Naive thymus-derived CD8-positive, alpha-beta T cell (primary cell): Measurements from ENCODE around the gene DCLK2. TPM values are rescaled to one million over a fixed set of nuclear protein-coding genes. Genes with fewer than 3 reads are reported as not detected.
"Not testable (repeated sequence)": the region's sequence is repeated elsewhere in the genome, so short reads cannot be mapped to it uniquely, and the experiment has no call there.

Experiments used
- ATAC-seq, 2 donors: fragments of 150-1000 bp; cut with Tn5 transposase in 1 of 2; sonication (Bioruptor Pico), chemical (Tn5 transposase) in 1 of 2; 1 replicate in 1 of 2; 2 replicates in 1 of 2; pipeline ENCODE4 v1.10.0; 2021; ENCODE audit warnings: mild to moderate bottlenecking in 2 of 2, moderate library complexity in 2 of 2
- POLR2A ChIA-PET: fragments of 350-600 bp; sonication (Branson Sonifier 250); formaldehyde crosslinking; loops from one replicate; lab custom pipeline; 2021; ENCODE audit warnings: antibody characterized with exemption; lab: Charles Lee
- DNase-seq, 10 donors: peaks; one replicate each; pipeline versions ENCODE4 v3.0.0 to v3.0.0-alpha.2; 2020 to 2022
- H3K27ac Mint-ChIP-seq, 10 donors: one replicate each; pipeline ENCODE4 v1.8.0; 2020 to 2022; ENCODE audit warnings: mild to moderate bottlenecking in 10 of 10, mixed read lengths in 10 of 10, moderate library complexity in 4 of 10, inconsistent platforms in 1 of 10
- H3K27me3 Mint-ChIP-seq, 5 donors: one replicate each; pipeline ENCODE4 v1.8.0; 2021 to 2022; ENCODE audit warnings: mixed read lengths in 5 of 5
- H3K36me3 Mint-ChIP-seq, 3 donors: one replicate each; pipeline ENCODE4 v1.8.0; 2020 to 2022; ENCODE audit warnings: mixed read lengths in 3 of 3, mild to moderate bottlenecking in 2 of 3, inconsistent platforms in 1 of 3
- H3K4me1 Mint-ChIP-seq, 4 donors: one replicate each; pipeline ENCODE4 v1.8.0; 2021 to 2022; ENCODE audit warnings: mixed read lengths in 4 of 4
- H3K4me3 Mint-ChIP-seq, 10 donors: one replicate each; pipeline ENCODE4 v1.8.0; 2020 to 2022; ENCODE audit warnings: mild to moderate bottlenecking in 10 of 10, mixed read lengths in 10 of 10, moderate library complexity in 6 of 10, inconsistent platforms in 1 of 10
- H3K9me3 Mint-ChIP-seq, 9 donors: one replicate each; pipeline ENCODE4 v1.8.0; 2020 to 2022; ENCODE audit warnings: mixed read lengths in 9 of 9, mild to moderate bottlenecking in 3 of 9, inconsistent platforms in 1 of 9, moderate library complexity in 1 of 9
- polyA plus RNA-seq, 3 donors: library from polyadenylated mRNA; unstranded; fragments of 300-500 nt; fragmentation: Illumina TruSeq; gene quantifications; one replicate each; pipeline ENCODE4 v1.2.3, GENCODE V29; 2021
- total RNA-seq, 8 experiments: library from RNA in 2 of 8; stranded (reverse) in 2 of 8; gene quantifications; one replicate each; pipeline ENCODE4 v1.2.3 and lab custom pipeline; 2021 to 2026

The DCLK2 gene
- total and polyA plus RNA-seq, 5 experiments from 2014 or later, result 0.20 TPM; not detected in 4

DNA sequence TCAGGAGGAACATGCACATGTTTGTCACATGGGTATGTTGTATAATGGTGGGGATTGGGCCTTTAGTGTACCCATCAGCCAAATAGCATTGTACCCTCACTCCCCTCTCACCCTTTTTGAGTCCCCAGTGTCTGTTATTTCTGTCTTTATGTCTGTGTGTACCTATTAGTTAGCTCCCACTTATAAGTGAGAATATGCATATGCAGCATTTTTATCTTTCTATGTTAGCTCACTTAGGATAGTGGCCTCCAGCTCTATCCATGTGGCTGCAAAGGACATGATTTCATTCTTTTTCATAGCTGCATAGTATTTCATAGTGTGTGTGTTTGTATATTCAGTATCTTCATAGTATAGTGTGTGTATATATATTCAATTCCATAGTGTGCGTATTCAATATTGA lies 64.6 kb downstream of the DCLK2 start:
- DNase-seq (no peak), ATAC-seq (no peak)
- Mint-ChIP-seq H3K27me3 (peaks cover 0 to 9% (median 2%) of the 10 kb centered on the region in 5 donors), H3K36me3 (no peaks in the 10 kb centered on the region), H3K27ac (no peak overlapping the region), H3K4me3 (no peak overlapping the region), H3K4me1 (no peaks in the 10 kb centered on the region), H3K9me3 (peaks cover 0 to 15% (median 0%) of the 10 kb centered on the region in 9 donors)
- POLR2A ChIA-PET, result no interaction called here

DNA sequence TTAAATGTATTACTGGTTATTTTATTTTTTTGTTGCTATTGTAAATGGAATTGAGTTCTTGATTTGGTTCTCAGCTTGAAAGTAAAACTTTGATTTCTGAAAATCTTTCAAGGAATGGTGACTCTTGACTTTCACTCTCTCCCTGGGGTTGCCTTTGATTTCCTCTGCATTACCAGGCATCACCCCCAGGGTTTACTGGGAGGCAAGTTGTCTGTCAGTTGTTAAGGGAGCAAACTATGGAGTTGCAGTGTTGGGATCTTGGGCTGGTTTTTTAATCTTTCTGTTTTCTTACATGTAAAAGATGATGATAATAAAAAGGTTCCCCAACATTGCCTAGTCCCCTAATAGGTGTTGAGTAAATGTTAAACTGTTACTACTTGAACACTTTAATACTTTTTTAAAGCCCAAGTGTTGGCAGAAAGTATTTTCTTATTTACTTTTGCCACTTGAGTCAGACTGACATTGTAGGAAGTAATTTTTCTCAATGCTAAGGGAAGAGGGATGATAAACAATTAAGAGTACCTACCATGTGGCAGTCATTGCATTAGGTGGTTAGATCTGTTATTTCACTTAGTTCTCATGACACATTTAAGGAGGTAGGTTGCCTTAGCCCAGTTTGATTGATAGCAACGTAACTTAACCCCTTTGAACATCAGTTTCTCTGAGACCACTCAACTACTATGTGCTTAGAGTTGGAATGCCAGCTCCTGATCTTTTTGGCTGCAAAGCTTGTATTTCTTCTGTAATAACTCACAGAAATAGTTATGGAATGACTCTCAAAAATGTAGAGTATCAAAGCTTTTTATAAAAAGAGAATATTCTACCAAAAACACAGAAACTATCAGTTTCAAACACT lies 67.1 kb downstream of the DCLK2 start:
- ATAC-seq (no peak), DNase-seq (no peak)
- Mint-ChIP-seq H3K4me1 (no peaks in the 10 kb centered on the region), H3K9me3 (peaks cover 0 to 15% (median 0%) of the 10 kb centered on the region in 9 donors), H3K27ac (no peak overlapping the region), H3K4me3 (no peak overlapping the region), H3K27me3 (peaks cover 0 to 9% (median 2%) of the 10 kb centered on the region in 5 donors), H3K36me3 (no peaks in the 10 kb centered on the region)
- POLR2A ChIA-PET, result no interaction called here

DNA sequence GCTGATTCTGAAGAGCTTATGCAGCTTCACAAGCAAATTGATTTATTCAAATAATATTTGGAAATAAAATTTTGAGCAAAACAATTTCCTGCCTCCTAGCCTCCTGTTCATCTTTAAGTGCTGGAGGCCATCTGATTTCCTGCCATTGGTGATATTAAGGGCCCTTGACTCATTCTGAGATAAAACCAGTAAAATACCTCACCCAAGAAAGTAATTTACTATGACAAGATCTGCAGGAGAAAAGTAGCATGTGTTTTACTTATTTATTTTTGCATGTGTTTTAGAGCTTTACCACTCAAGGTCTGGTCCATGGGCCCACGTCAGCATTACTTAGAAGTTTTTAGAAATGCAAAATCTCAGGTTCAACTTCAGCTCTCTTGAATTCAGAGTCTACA lies 67.7 kb downstream of the DCLK2 start:
- peaks cover 0 to 9% (median 2%) of the 10 kb centered on the region in 5 donors for H3K27me3 Mint-ChIP-seq
- no peaks in the 10 kb centered on the region for H3K36me3 Mint-ChIP-seq
- H3K9me3 Mint-ChIP-seq, result peaks cover 0 to 15% (median 0%) of the 10 kb centered on the region in 9 donors
- no peak overlapping the region for H3K4me3 Mint-ChIP-seq
- ATAC-seq (no peak), DNase-seq (no peak)
- no peaks in the 10 kb centered on the region for H3K4me1 Mint-ChIP-seq
- POLR2A ChIA-PET, result no interaction called here
- H3K27ac Mint-ChIP-seq, result no peak overlapping the region

DNA sequence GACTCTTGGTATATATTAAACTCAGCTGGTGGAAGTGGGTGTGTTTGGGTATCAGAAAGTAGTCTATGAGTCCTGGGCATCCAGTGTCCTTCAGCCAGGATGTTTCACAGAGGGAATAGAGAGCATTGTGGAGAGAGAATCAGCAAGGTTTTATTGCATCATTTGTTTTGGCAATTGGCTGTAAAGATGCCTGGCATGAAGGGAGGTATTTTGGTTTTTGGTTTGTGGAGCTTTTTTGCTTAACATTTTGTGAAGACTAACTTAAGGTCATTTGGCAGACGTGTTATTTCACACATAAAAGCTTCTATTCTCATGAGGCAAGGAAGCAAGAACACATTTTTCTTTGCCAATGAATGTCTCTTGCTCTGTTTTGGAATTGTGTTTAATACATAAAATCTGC lies 71.1 kb downstream of the DCLK2 start:
- POLR2A ChIA-PET, result no interaction called here
- ATAC-seq (no peak), DNase-seq (no peak)
- H3K4me3 Mint-ChIP-seq, result no peak overlapping the region
- H3K27ac Mint-ChIP-seq, result no peak overlapping the region
- H3K27me3 Mint-ChIP-seq, result peaks cover 0 to 9% (median 2%) of the 10 kb centered on the region in 5 donors
- H3K9me3 Mint-ChIP-seq, result peaks cover 0 to 5% (median 0%) of the 10 kb centered on the region in 9 donors
- H3K36me3 Mint-ChIP-seq, result no peaks in the 10 kb centered on the region
- H3K4me1 Mint-ChIP-seq, result no peaks in the 10 kb centered on the region

DNA sequence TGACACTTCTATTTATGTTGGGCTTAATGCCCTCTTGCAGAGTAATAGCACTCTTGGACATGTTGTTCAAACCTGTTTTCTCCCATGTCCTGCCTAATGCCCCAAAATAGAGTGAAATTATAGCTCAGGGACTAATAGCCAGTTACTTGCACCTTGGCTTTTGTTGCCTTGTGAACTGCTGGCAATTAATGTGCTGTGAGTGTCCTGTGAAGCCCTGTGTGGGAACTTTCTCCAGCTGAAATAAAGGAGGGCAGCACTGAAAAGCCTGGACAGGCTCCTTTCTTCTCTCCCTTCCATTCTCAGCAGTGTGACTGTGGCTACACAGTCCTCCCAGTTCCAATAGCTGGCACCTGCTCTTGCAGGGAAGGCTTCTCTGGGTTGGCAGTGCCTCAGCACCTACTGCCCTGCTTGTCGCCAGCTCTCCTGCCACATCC lies 72.4 kb downstream of the DCLK2 start:
- Mint-ChIP-seq H3K4me1 (no peaks in the 10 kb centered on the region), H3K36me3 (no peaks in the 10 kb centered on the region), H3K9me3 (no peaks in the 10 kb centered on the region), H3K27ac (no peak overlapping the region), H3K4me3 (no peak overlapping the region), H3K27me3 (peaks cover 0 to 3% (median 1%) of the 10 kb centered on the region in 5 donors)
- POLR2A ChIA-PET, result no interaction called here
- DNase-seq, result no peak
- ATAC-seq, result no peak

DNA sequence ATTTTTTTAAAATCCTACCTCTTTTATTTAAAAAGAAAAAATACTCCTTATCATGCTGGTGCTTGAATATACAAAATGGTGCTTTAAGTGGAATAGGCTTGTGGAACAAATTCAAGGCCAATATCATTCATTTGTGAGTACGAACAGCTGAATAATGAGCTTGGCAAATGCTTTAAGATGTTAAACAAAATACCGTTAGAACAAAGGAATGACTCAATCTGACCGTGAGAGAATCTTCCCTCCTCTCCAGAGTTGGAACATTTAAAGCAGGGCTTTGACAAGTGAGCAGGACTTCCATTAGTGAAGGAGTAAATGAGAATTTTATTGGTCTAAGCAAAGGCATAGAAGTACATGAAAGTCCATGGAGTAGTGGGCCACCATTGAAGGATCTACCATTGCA lies 74.5 kb downstream of the DCLK2 start:
- Mint-ChIP-seq H3K27ac (no peak overlapping the region), H3K4me1 (no peaks in the 10 kb centered on the region), H3K36me3 (no peaks in the 10 kb centered on the region), H3K9me3 (no peaks in the 10 kb centered on the region), H3K4me3 (no peak overlapping the region), H3K27me3 (peaks cover 0 to 1% (median 0%) of the 10 kb centered on the region in 5 donors)
- ATAC-seq (no peak), DNase-seq (no peak)
- POLR2A ChIA-PET, result no interaction called here

DNA sequence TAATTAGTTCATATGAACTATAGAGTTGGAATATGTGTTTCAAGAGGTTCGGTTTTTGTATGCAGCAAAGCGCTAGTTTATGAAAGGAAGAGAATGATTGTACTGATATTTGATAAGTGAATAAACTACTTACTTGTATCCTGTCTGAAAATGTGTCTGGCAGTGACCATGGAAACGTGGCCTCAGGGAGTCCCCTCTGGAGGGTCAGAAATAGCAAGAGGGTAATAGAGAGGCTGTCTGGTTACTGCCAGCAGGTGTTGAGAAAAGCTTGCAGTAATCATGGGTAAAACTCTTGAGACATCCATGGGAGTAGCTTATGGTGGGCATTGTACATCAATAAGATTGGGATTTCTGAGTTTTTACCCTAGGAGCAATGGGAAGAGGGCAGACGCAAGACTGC lies 77.1 kb downstream of the DCLK2 start:
- Mint-ChIP-seq H3K4me1 (no peaks in the 10 kb centered on the region), H3K36me3 (no peaks in the 10 kb centered on the region), H3K27ac (no peak overlapping the region), H3K27me3 (peaks cover 0 to 3% (median 0%) of the 10 kb centered on the region in 5 donors), H3K9me3 (no peaks in the 10 kb centered on the region), H3K4me3 (no peak overlapping the region)
- POLR2A ChIA-PET, result no interaction called here
- ATAC-seq (no peak), DNase-seq (no peak)

DNA sequence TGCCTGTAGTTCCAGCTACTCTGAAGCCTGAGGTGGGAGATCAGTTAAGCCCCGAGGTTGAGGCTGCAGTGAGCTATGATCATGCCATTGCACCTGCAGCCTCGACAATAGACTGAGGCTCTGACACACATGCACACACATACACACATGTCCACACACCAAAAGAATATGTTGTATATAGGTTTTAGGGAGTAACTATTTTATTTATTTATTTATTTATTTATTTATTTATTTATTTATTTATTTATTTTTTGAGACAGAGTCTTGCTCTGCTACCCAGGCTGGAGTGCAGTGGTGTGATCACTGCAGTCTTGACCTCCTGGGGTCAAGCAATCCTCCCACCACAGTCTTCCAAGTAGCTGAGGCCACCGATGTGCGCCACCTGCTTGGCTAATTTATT lies 78.3 kb downstream of the DCLK2 start:
- Mint-ChIP-seq H3K27me3 (peaks cover 0 to 3% (median 0%) of the 10 kb centered on the region in 5 donors), H3K9me3 (no peaks in the 10 kb centered on the region), H3K36me3 (no peaks in the 10 kb centered on the region), H3K4me3 (no peak overlapping the region), H3K27ac (no peak overlapping the region), H3K4me1 (no peaks in the 10 kb centered on the region)
- DNase-seq (no peak), ATAC-seq (no peak)
- POLR2A ChIA-PET, result no interaction called here

DNA sequence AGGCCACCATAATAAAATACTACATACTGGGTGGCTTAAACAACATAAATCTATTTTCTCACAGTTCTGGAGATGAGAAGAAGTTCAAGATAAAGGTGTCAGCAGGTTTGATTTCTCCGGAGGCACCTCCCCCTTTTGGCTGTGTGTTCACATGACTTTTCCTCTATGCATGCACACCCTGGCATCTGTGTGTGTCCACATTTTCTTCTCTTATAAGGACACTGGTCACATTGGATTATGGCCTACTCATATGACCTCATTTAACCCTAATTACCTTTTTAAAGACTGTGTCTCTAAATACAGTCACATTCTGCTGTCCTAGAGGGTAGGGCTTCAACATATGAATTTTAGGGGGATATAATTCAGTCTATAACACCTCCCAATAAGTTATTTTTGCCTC lies 79.8 kb downstream of the DCLK2 start:
- Mint-ChIP-seq H3K27me3 (peaks cover 0 to 3% (median 0%) of the 10 kb centered on the region in 5 donors), H3K4me3 (no peak overlapping the region), H3K4me1 (no peaks in the 10 kb centered on the region), H3K9me3 (no peaks in the 10 kb centered on the region), H3K27ac (no peak overlapping the region), H3K36me3 (no peaks in the 10 kb centered on the region)
- DNase-seq (no peak), ATAC-seq (no peak)
- POLR2A ChIA-PET, result no interaction called here

DNA sequence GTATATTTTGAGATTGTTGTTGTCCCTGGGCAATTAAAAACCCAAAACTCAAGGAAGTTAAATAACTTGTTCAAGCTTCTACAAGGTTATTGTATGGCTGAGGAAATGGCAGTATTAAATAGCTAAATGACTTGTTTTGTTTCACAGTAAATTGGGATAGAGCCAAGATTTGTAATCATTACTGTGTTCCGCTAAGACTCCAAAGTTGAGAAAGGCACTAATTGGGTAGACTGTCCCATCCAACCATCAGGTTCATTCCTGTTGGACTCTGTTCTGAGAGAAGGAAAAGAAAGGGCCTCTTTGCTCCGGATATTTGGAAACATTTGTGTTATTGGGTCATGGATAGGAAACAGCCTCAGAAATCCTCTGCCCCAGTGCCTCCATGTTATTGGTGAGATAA lies 82.2 kb downstream of the DCLK2 start:
- DNase-seq, result no peak
- Mint-ChIP-seq H3K4me3 (no peak overlapping the region), H3K4me1 (peaks cover 0 to 4% (median 0%) of the 10 kb centered on the region in 4 donors), H3K36me3 (no peaks in the 10 kb centered on the region), H3K27me3 (peaks cover 0 to 8% (median 0%) of the 10 kb centered on the region in 5 donors), H3K27ac (no peak overlapping the region), H3K9me3 (no peaks in the 10 kb centered on the region)
- no peak for ATAC-seq
- POLR2A ChIA-PET, result no interaction called here

DNA sequence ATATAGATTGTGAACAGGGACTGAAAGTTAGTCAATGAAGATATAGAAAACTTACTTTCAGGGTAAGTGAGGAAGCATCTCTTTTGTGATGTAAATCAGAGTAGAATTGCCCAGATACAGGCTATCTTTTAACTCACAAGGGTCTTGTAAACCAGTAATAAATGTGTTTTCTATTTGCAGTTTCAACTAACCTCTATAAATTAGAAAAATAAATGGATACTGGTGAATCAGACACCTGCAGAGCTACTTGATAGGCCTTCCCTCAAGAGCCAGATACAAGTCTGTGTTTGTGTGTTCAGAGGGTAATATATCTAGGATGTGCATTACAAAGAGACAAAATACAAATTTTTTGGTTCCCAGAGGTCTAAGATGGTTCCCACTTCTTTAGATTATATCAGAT lies 82.9 kb downstream of the DCLK2 start:
- no peak overlapping the region for H3K4me3 Mint-ChIP-seq
- peaks cover 0 to 4% (median 0%) of the 10 kb centered on the region in 4 donors for H3K4me1 Mint-ChIP-seq
- no peaks in the 10 kb centered on the region for H3K36me3 Mint-ChIP-seq
- ATAC-seq (no peak), DNase-seq (no peak)
- no peak overlapping the region for H3K27ac Mint-ChIP-seq
- POLR2A ChIA-PET, result no interaction called here
- no peaks in the 10 kb centered on the region for H3K9me3 Mint-ChIP-seq
- H3K27me3 Mint-ChIP-seq, result peaks cover 0 to 12% (median 0%) of the 10 kb centered on the region in 5 donors

DNA sequence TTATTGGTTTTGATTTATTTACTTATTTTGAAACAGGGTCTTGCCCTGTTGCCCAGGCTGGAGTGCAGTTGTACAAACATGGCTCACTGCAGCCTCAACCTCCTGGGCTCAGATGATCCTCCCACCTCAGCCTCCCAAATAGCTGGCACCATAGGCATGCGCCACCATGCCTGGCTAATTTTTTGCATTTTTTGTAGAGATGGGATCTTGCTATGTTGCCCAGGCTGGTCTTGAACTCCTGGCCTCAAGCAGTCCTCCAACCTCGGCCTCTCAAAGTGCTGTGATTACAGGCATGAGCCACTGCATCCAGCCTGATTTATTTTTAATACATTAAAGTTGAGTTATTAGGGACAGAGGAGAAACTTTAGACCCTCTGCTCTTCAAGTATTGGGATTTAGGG lies 83.8 kb downstream of the DCLK2 start:
- H3K4me1 Mint-ChIP-seq, ATAC-seq, POLR2A ChIA-PET, DNase-seq, H3K36me3 Mint-ChIP-seq, H3K27ac Mint-ChIP-seq, H3K4me3 Mint-ChIP-seq, H3K9me3 Mint-ChIP-seq: not testable (repeated sequence)
- peaks cover 0 to 12% (median 0%) of the 10 kb centered on the region in 5 donors for H3K27me3 Mint-ChIP-seq

DNA sequence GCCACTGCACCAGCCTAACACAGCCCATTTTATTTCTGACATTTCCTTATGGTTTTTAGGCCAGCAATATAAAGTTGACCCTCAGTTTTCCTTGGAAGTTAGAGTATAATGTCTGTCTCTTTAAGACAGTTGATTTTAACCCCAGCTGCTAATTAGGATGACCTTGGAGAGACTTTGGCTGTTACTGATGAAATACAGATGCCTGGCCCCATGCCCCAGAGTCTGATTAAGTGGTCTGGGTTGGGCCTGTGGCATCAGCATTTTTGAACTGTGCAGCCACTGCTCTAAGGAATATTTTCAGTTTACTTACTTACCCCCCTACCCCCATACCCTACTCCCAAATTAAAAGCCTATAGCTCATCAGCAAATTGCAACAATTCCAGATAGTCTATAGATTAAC lies 85.8 kb downstream of the DCLK2 start:
- no peaks in the 10 kb centered on the region for H3K36me3 Mint-ChIP-seq
- POLR2A ChIA-PET, result no interaction called here
- H3K4me3 Mint-ChIP-seq, result no peak overlapping the region
- ATAC-seq (no peak), DNase-seq (no peak)
- peaks cover 0 to 9% (median 0%) of the 10 kb centered on the region in 5 donors for H3K27me3 Mint-ChIP-seq
- H3K4me1 Mint-ChIP-seq, result peaks cover 0 to 4% (median 0%) of the 10 kb centered on the region in 4 donors
- peaks cover 0 to 2% (median 0%) of the 10 kb centered on the region in 9 donors for H3K9me3 Mint-ChIP-seq
- H3K27ac Mint-ChIP-seq, result no peak overlapping the region
